GM13976 (cell line): ENCODE measurements around the gene WDR35.

Experiments used
- DNase-seq: peaks from one replicate; pipeline ENCODE4 v3.0.0; 2012; ENCODE audit warnings: low spot score
- in situ Hi-C: fragments of 300-500 bp; cut with MboI; formaldehyde crosslinking; loops from one replicate; pipeline ENCODE4 v1.12.0; 2022; ENCODE audit warnings: low sequenced_read_pairs, mixed read lengths, inconsistent platforms; ENCODE audit not compliant: unreplicated experiment
- TF ChIP-seq, protein P1 (sequence below): IDR thresholded peaks from 2 replicates; pipeline ENCODE4 v1.5.1; 2012; ENCODE audit warnings: borderline replicate concordance, mild to moderate bottlenecking; ENCODE audit not compliant: insufficient read depth; ENCODE audit errors: extremely low read depth, missing control alignments, control extremely low read depth

WDR35 gene

GRCh38 chr2:19879120-19879519 is 110.8 kb downstream of the WDR35 start:
- DNase-seq: no peak
- in situ Hi-C loops: no loop called here
- TF ChIP-seq, protein P1, sequence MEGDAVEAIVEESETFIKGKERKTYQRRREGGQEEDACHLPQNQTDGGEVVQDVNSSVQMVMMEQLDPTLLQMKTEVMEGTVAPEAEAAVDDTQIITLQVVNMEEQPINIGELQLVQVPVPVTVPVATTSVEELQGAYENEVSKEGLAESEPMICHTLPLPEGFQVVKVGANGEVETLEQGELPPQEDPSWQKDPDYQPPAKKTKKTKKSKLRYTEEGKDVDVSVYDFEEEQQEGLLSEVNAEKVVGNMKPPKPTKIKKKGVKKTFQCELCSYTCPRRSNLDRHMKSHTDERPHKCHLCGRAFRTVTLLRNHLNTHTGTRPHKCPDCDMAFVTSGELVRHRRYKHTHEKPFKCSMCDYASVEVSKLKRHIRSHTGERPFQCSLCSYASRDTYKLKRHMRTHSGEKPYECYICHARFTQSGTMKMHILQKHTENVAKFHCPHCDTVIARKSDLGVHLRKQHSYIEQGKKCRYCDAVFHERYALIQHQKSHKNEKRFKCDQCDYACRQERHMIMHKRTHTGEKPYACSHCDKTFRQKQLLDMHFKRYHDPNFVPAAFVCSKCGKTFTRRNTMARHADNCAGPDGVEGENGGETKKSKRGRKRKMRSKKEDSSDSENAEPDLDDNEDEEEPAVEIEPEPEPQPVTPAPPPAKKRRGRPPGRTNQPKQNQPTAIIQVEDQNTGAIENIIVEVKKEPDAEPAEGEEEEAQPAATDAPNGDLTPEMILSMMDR: no peak

- in situ Hi-C loops: no loop called here
- TF ChIP-seq, protein P1: no peak
- DNase-seq: no peak
Observed at GRCh38 chr2:19878268-19879046, 111.4 kb downstream of the WDR35 start.

DNA sequence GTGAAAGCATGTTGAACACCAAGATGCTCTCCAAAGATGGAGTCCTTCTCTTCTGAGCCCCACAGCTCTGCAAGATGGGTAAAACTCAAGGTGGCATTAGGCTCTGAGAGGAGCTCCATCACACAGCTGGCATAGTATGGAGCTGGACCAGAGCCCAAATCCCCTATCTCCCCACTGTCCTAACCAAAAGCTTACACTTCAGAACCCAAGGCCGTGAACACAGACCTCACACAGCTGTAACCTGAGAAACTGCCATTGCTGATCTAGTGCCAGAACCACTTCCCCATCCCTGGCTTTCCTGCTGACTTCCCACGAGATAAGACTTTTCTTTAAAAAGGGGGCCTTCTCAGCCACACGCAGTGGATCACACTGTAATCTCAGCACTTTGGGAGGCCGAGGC is 113.2 kb downstream of the WDR35 start:
- TF ChIP-seq, protein P1: no peak
- in situ Hi-C loops: no loop called here
- DNase-seq: no peak

DNA sequence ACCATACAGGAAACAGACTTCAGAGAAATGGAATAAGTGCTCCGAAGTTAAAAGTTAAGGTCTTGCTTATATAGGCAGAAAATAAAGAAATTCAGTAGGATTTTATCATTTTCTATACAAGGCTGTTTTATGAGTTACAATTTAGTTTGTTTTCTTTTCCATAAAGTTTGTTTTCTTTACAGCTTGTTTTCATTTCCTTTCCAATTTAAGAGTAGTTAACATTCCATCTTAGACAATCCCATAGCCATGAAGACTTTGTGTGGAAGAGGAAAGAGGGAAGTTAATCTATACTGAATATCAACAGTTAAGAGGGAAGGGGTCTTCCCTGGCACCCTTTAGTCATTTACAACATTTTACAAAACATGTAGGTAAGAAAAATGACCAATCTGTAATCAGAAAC is 114.6 kb downstream of the WDR35 start:
- in situ Hi-C loops: no loop called here
- TF ChIP-seq, protein P1: no peak
- no peak for DNase-seq

DNA sequence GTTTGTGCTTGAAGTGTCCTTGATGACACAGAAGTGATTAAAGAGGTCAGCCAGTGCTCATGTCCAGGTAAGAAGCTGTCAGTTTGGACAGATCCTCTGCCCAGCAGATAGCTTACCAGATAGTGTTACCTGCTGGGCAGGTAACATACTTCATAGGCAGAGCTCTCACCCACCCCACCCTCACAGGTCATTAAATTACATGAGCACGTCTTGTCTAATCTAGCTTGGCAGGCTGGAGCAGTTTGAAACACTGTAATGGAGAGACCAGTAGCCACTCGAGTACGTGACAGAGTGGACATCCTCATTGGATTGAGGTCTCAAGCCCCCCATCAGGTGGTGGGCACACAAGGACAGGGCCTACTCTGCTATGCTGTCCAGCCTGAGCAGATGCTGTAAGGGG is 115.2 kb downstream of the WDR35 start:
- TF ChIP-seq, protein P1: no peak
- DNase-seq: no peak
- in situ Hi-C loops: loop anchor here (25.0 kb wide), 2 partner anchors 1112 to 1337 kb away; no protein-coding TSS in a partner anchor

GRCh38 chr2:19873014-19873413 is 116.9 kb downstream of the WDR35 start:
- TF ChIP-seq, protein P1: no peak
- no peak for DNase-seq
- in situ Hi-C loops: loop anchor here (25.0 kb wide), 2 partner anchors 1111 to 1336 kb away; no protein-coding TSS in a partner anchor
